LoVo (cell line): Measurements from ENCODE around the gene FHOD3.
"Not testable (repeated sequence)": the region's sequence is repeated elsewhere in the genome, so short reads cannot be mapped to it uniquely, and the experiment has no call there.

ENCODE experiments used
- DNase-seq: peaks from one replicate; pipeline ENCODE4 v3.0.0-alpha.2; 2016; ENCODE audit warnings: low spot score

The FHOD3 gene

DNA sequence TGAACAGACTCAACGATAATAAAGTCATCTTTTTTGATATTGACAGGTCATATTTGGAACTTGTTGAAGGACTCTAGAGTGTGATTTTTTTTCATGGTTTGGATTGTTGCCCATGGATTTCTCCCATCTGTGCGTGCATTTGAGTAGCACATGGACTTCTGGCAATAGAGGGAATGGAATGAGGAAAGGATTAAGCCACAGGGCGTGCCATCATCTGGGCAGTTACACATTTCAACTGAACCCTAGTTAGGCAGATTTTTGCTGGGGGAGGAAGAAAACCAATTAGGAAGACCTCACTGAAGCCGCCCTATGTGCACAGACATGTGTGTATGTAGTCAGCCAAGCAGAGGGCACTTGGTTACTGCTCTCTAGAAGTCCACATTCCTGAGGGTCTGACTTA, 458.7 kb downstream of the FHOD3 start:
- DNase-seq: peak; percentile 24

DNA sequence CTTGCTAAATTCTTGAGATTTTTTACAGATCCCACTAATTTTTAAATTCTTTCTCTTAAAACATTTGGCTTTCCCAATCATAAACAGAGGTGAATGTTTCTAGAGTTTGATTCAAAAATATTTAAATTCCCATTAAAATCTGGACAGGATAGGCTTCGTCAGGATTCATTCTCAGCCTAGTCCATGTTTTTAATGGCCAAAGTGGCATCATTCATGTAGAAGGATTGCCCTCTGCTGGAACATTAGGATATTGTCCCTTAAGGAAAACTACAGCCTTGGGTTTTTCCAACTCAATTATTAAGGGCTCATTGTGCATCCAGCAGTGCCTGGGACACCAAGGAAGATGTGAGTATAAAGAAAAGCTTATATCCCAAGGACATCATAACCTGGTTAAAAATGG, 459.6 kb downstream of the FHOD3 start:
- DNase-seq: peak; percentile 69

DNA sequence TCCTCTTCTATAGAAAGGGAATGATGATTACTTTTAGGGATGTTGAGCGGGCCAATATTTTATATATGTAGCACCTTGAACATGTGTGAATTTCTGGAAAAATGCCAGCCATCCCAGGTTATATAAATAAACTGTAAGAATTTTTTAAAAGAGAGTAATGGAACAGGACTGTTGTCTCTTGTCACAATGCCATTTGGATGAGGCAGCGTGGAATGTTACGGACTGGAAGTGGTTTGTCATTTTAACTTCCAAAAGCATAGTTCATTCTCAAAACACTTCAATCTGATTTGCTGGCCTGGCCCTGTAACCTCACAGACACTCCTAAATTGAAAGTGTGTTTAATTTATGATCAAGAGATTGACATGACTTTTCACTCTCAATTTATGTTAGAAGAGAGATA, 460.5 kb downstream of the FHOD3 start:
- no peak for DNase-seq

DNA sequence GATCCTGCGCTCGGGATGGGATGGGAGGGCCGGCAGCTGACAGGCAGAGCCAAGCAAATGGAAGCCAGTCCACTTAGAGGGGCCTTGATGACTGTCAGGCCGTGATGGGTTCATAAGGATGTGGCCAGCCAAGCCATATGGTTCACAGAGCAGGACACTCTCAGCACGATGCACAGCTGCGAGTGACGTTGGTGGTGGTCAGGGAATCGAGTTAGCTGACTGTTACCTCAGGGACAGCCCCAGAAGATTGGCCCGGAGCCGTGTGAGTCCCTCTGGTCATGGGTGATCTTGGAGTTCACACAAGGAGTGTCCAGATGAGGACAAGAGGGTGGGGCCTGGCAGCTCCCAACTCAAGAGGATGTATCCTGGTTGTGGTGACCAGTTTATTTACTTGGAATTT, 461.1 kb downstream of the FHOD3 start:
- DNase-seq: no peak

DNA sequence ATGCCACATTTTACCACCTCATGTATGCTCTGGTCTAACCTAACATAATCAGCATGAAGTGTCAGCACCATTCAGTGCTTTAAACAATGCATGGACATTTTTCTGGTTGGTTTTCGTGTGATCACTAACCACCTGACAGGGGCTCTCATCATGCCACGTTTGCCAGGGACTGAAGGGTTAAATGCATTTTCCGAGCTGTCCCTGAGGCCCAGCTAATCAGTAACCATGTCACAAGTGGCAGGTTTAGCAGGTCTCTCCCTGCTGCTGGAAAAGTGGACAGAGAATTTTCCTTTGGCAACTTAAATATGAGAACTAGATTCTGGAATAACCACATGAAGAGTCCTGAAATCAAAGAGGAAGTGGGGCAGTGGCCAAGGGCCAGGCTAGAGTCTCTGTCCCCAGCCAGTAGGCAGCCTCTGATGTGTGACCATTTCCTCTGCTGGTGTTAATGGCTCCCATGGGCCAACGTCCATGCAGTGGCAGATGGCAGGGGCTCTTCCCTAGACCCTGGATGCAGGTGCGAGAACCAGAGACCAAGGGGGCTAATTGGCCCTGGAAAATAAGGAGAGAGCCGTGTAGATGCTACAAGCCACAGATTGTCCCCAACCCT, 461.8 kb downstream of the FHOD3 start:
- DNase-seq: no peak

DNA sequence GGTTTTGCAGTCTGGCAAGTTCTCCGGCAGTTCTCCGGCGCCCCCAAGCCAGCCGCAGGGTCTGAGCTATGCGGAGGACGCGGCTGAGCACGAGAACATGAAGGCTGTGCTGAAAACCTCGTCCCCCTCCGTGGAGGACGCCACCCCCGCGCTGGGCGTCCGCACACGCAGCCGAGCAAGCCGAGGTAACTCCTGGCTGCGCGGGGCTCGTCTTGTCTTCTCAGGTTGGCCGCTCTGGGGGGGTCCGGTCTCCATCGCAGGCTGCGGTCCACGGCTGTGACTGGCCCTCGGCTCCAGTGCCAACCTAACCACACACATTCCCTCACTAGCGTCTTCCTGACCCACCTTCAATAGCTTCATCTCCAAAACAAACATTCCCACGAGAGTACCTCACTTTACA, 463.1 kb downstream of the FHOD3 start:
- no peak for DNase-seq

DNA sequence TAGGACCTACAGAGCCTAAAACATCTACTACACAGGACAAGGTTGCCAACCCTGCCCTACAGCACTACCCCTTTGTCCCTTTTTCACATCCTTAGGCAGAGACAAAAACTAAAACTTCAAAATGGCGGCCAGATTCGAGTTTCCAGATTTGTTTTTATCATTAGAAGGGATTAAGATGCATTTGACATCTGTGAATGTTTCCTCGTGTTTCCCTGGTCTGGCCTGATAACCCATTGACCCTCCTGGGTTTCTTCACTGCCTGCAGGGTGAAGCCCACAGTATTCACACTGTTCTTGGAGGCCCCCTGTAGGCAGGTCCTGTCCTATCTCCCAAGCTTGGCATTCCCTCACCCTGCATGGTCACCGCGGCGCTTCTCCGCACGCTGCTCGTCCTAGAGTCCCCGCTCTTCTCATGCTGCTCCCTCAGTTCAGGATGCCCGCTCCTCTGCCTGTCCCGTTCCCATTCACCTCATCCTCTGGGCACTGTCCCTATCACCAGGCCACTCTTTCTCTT, 463.7 kb downstream of the FHOD3 start:
- no peak for DNase-seq

DNA sequence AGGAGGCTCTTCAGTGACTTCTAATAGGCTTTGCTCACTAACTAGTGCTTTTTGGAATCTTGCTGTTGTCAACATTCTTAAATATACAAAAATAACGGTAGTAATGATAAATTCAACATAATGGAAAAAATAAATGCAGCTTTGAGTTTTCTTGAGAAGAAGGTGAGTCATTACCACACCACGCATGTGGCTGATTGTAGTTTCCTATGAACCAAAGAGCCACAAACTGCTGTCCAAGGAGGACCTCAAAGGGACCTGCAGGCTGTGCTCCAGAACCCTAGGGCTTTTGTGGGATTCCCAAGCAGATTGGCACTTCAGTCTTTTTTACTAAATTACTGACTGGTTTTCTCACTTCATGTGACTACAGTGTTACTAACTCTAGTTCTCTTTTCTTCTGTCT, 464.6 kb downstream of the FHOD3 start:
- no peak for DNase-seq

DNA sequence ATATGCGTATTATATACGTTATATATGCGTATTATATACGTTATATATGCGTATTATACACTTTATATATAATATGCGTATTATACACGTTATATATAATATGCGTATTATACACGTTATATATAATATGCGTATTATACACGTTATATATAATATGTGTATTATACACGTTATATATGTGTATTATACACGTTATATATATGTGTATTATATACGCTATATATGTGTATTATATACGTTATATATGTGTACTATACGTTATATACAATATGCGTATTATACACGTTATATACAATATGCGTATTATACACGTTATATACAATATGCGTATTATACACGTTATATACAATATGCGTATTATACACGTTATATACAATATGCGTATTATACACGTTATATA, 465.5 kb downstream of the FHOD3 start:
- not testable (repeated sequence) for DNase-seq

DNA sequence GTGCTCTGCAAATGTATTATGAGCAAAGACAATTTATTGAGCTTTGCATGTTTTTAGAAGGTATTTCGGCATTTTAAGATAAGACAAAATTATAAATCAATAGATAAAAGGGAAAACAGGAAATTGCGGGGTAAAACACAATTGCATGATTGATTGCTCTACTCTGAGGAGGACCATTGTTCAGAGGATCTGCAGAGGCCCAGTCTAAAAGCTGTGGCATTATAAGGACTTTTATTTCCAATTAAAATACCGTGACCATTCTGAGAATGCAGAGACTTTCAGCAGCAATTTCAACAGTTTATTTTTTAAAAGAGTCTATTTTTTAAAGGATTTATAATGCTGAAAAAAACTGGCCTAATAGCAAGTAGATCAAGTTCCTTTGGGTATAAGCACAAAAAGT, 469.3 kb downstream of the FHOD3 start:
- no peak for DNase-seq

DNA sequence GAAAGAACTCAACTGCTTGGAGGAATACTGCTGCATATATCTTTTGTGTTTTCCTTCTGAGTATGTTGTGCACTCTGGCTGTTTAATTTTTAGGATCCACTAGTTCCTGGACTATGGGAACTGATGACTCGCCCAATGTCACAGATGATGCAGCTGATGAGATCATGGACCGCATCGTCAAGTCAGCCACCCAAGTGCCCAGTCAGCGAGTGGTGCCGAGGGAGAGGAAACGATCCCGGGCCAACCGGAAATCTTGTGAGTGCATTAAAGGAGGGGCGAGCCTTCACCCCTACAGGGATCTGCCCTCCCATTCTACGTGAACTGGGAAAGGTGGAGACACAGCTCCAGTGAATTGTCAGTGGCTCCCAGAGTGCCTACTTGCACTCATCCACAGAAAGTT, 471.7 kb downstream of the FHOD3 start:
- DNase-seq: no peak

DNA sequence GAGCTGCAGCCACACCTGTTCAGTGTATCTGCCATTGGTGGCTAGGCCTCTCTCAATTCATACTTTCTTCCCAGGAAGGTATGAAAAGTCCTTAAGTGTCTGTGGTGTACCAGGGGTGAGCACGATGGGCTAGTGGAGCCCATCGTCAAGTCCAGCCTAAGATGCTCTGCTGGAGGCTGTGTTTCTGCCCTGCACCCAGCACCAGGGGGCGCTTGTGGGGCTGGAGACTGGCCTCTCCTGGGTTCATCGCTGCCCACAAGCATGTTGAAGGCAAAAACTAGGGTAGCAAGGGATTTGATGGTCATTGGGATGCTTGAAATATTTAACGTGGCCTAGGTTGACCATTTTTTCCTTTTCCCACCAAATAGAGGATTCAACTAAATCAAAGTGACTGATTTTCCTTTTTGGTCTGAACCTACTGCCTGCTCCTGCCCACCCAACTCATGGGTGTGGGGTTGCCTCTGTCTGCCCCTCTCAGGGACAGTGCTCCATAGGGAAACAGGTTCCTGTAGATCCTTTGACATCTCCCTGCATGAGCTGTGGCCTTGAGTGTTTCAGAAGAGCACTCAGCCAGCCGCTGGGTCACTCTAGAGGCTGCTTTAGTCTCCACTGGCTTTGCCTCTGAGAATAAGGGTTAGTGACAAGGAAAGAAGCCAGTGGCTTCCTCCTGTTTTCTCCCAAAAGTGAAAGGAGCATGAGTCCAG, 472.2 kb downstream of the FHOD3 start:
- no peak for DNase-seq

DNA sequence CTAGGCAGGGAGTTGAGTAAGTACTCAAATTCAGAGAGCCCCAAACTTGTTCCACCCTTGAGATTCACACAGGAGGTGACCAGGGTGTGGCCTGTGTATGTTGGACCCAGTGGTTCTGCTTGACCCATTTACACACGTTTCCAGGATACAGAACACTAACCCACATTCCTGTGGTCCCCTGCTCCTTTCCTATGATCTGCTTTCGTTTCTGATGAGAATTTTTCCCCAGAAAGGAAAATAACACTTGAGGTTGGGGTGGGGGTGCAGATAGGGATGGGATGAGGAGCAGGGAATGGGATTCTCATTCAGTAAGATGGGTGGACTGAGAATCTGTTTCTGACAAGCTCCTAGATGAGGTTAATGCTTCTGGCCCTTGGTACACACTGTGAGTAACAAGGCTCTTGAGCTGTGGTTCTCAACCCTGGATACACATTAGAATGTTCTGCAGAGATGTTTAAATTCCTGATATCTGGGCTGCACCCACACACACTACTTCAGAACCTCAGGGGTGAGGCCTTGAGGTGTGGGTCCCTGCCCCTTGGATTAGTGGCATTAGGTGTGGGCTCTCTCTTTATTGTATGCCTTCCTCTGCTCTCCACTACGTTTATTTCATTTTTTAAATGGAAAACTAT, 472.9 kb downstream of the FHOD3 start:
- no peak for DNase-seq

DNA sequence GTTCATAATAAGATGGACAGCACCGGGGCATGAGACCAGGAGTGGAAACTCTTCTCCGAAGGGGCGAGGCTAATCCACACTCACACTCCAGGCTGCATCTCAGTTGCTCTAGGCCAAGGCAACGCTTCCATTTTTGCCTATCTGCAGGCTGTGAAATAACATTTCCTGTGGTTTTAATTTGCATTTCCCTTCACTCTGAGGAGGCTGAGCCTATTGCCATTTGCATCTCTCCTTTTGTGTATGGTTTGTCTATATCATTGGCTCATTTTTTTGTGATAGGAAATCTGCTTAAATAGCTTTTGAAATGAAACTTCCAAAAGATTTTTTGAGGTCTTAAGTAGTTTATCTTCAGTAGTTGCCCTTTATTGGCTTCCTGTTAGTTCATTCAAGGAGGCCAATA, 473.7 kb downstream of the FHOD3 start:
- no peak for DNase-seq

DNA sequence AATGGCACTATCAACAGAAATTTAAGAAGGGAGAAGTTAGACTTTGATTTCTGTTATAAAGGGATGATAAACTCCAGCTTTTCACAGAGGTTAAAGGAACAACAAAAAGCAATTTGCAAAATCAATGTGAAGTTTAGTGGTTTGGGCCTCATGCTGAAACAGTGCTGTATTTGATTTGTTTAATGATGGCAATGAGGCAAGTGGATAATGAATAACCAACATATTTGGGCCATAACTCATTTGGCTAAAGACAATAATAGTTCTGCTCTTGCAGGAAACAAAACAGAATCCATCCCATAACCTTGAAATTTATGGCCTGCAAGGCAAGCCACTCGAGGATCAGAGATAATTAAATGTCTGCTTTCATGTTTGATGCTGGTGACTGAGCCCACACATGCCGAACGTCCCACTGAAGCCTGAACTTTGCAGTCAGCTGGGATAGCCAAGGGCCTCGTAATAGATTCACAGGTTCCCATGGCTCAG, 474.8 kb downstream of the FHOD3 start:
- no peak for DNase-seq

DNA sequence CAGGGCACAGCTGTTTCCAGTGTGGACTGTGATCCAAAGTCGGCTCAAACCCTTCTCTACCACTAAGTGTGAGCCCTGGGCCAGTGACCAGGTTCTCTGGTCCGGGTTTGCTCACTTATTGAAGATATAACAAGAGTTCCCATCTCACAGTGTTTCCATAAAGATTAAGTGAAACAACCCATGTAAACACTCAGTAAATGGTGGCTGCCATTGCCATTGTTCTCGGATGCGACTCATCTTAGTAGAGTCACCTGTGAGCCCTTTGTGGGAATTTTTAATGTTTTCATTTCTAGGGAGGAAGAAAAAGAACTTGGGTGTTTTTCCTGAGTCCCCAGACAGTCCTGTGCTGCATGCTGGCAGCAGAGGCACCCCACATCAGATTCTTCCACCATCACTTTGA, 477.9 kb downstream of the FHOD3 start:
- DNase-seq: no peak

DNA sequence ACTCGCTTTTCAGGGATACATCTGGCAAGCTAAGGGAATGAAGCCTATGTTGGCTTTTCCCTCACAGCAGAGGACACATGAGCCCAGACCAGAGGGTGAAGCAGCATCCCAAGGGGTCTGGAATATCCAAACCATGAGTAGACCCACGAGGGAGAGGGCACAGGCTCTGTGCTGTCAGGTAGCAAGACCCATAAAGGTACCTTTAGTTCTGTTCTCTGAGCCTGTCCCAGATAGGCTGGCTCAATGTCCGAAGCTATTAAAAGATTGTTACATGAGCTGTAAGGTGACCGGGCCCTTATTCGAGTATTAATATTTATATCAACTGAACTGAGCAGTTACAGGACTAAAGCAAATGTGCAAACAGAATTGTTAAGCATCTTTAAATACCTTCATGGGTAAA, 479.1 kb downstream of the FHOD3 start:
- no peak for DNase-seq

DNA sequence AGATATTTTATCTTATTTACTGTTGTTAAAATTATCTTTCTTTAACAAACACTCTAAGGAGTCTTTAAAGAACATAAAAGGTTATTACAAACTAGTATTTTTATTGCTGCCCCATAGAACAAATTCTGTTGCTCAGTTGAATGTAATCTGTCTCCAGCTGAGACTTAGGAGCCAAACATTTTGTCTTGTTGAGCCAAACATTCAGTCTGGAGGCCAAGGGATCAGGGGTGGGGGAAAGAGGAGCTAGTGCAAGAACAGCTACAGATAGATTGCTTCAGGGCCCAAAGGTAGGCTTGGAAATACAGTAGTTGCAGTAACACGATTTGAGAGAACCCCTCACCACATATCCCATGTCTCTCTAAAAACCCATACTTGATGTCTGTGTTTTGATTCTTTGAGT, 480.1 kb downstream of the FHOD3 start:
- no peak for DNase-seq

DNA sequence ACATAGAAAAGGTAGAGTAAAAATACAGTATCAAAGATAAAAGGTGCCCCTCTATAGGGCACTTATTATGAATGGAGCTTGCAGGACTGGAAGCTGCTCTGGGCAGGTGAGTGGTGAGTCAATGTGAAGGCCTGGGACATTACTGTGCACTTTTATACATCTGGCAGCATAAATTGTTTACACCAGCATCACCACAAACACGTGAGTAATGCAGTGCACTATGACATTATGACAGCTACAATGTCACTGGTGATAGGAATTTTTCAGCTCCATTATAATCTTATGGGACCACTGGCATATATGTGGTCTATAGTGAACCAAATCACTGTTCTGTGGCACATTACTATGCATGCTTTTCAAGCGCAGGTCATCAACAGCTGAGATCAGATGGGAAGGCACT, 483.2 kb downstream of the FHOD3 start:
- no peak for DNase-seq

DNA sequence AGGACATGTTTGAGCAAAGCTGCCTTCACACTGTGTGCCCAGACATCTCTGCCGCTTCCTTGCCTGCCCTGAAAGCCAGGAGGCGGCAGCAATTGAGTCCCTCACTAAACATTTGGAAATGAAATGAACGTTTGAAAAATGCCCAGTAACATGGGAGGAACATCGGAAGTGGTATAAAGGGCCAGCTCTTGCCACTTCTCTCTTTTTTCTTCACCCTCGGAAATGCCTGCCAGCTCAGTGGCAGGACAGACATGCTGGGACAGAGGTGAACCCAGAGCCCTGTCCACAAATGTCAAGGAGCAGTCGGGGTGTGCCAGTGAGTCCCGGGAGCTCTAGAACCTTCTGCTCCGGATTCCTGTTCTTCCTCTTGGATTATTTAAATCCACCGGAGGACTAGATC, 485.2 kb downstream of the FHOD3 start:
- no peak for DNase-seq

DNA sequence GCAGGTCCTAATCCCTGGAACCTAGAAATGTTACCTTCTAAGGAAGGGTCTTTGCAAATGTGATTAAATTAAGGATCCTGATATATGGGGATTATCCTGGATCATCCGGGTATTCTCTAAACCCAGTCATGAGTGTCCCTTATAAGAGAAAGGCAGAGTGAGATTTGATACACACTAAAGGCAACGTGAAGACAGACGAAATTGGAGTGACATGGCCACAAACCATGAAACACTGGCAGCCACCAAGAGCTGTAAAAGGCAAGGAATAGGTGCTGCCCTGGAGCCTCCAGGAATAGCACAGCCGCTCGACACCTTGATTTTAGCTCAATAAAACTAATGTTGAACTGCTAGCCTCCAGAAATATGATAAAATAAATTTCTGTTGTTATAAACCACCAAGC, 486.3 kb downstream of the FHOD3 start:
- DNase-seq: no peak

DNA sequence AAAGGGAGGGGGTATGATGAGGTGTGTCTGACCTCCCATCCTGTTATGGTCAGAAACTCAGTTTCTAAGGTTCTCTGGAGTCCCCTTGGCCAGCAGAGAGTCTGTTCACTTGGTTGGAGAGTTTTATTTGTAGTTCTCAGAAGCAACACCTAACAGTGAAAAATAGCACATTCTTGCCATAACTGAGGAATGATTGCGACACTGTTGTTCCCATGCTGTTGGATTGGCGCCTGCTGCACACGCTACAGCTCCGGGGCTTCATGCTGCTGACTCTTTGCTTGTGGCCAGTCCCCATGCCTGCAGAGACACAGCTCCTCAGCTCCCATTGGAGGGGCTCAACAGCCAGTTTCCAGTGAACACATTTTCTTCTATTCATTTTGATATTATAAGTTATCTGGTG, 489.2 kb downstream of the FHOD3 start:
- peak; percentile 3 for DNase-seq

DNA sequence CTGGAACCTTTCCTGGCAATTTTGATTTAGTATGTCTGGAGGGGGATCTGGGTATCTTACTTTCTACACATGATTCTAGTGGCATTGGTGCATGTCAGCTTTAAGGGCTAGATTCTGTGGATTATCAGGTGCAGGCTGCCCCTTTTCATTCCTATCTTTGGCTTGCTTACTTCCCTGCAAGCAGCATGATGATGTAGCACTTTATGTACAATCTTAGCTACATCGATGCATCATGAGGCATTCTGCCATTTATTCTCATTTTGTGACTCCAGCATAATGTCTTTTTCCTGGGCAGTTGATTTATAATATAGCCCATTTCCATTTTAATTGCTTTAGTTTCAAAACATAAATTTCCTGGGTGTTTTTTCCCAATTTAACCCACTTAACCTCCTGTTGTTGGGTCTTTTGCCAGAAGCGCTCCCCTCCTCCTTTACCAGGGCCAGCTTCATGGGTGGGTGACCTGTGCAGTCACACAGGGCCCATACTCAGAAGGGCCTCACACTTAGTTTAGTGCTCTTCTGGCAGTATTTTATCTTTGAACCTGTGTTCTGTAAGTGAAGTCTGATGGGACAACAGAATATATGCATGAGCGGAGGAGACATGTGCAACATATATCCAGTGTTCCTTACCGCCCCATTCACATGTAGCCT, 495.2 kb downstream of the FHOD3 start:
- no peak for DNase-seq
